ENCODE measurements around the gene SLC16A10.
"Not testable (repeated sequence)": the region's sequence is repeated elsewhere in the genome, so short reads cannot be mapped to it uniquely, and the experiment has no call there.

The SLC16A10 gene

GRCh38 chr6:111134236-111134869 is 47.0 kb downstream of the SLC16A10 start:
- not testable (repeated sequence) for DNase-seq (ENCODE audit: low spot score)

GRCh38 chr6:111137489-111138093 is 50.3 kb downstream of the SLC16A10 start:
- DNase-seq (ENCODE audit: low spot score) = not testable (repeated sequence)

GRCh38 chr6:111147440-111147839 is 60.1 kb downstream of the SLC16A10 start:
- no peak for DNase-seq (ENCODE audit: low spot score)

GRCh38 chr6:111148110-111148509 is 60.8 kb downstream of the SLC16A10 start:
- no peak for DNase-seq (ENCODE audit: low spot score)

- no peak for DNase-seq (ENCODE audit: low spot score)
Observed at GRCh38 chr6:111150577-111150976, 63.3 kb downstream of the SLC16A10 start.

- DNase-seq (ENCODE audit: low spot score) = no peak
Observed at GRCh38 chr6:111154981-111155380, 67.7 kb downstream of the SLC16A10 start.

GRCh38 chr6:111157412-111157811 is 70.1 kb downstream of the SLC16A10 start:
- DNase-seq (ENCODE audit: low spot score) = no peak

- no peak for DNase-seq (ENCODE audit: low spot score)
Observed at GRCh38 chr6:111159633-111160032, 72.3 kb downstream of the SLC16A10 start.

- no peak for DNase-seq (ENCODE audit: low spot score)
Observed at GRCh38 chr6:111161650-111162049, 74.3 kb downstream of the SLC16A10 start.

- DNase-seq (ENCODE audit: low spot score) = no peak
Observed at GRCh38 chr6:111162504-111162903, 75.2 kb downstream of the SLC16A10 start.

- no peak for DNase-seq (ENCODE audit: low spot score)
Observed at GRCh38 chr6:111171577-111172400, 84.5 kb downstream of the SLC16A10 start.

- no peak for DNase-seq (ENCODE audit: low spot score)
Observed at GRCh38 chr6:111172563-111172962, 85.3 kb downstream of the SLC16A10 start.

GRCh38 chr6:111173341-111173740 is 86.0 kb downstream of the SLC16A10 start:
- no peak for DNase-seq (ENCODE audit: low spot score)

GRCh38 chr6:111173946-111174345 is 86.6 kb downstream of the SLC16A10 start:
- DNase-seq (ENCODE audit: low spot score) = no peak

GRCh38 chr6:111175109-111175508 is 87.8 kb downstream of the SLC16A10 start:
- DNase-seq (ENCODE audit: low spot score) = no peak

GRCh38 chr6:111176038-111176759 is 88.9 kb downstream of the SLC16A10 start:
- DNase-seq (ENCODE audit: low spot score) = no peak

GRCh38 chr6:111176760-111177099 is 89.4 kb downstream of the SLC16A10 start:
- no peak for DNase-seq (ENCODE audit: low spot score)

- no peak for DNase-seq (ENCODE audit: low spot score)
Observed at GRCh38 chr6:111177131-111177530, 89.8 kb downstream of the SLC16A10 start.

GRCh38 chr6:111183702-111184517 is 96.6 kb downstream of the SLC16A10 start:
- no peak for DNase-seq (ENCODE audit: low spot score)

- no peak for DNase-seq (ENCODE audit: low spot score)
Observed at GRCh38 chr6:111184827-111185532, 97.7 kb downstream of the SLC16A10 start.

GRCh38 chr6:111185954-111186353 is 98.7 kb downstream of the SLC16A10 start:
- no peak for DNase-seq (ENCODE audit: low spot score)

Measured in globus pallidus (tissue), 1 donor.